Measurements from ENCODE around the gene INPP4A. TPM values are rescaled to one million over a fixed set of nuclear protein-coding genes. Genes with fewer than 3 reads are reported as not detected.

The INPP4A gene
- total RNA-seq, 4 donors from 2014 or later = 30.7 to 58.9 (median 39.4) TPM

DNA sequence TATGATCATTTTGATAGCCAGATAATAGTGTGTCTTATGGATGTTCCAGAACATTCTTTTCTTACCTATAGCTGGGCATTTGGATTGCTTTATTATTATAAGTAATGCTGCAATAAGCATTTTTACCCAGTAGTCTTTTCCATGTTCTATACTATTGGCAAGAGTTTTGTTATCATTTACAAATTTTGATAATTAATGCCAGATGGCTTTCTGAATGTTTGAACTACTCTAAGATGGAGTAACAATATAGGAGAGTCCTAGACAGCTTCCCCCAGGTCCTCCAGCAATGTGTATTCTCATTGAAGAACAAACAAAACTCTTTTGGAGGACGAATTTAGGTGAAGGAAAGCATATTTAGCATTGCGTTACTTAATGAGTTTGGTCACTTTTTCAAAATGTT lies 73.0 kb downstream of the INPP4A start:
- H3K4me1 ChIP-seq = peaks cover 30 to 75% (median 60%) of the 10 kb centered on the region in 4 donors
- no peak overlapping the region for H3K4me3 ChIP-seq
- no peak overlapping the region for H3K27ac ChIP-seq (replicated peaks in 1 of 4)
- DNase-seq (ENCODE audit: extremely low spot score) = no peak
- H3K9me3 ChIP-seq = no peaks in the 10 kb centered on the region
- WGBS = 93% methylated on average over 2 of the region's 2 CpGs
- peaks cover 3 to 22% (median 14%) of the 10 kb centered on the region in 4 donors for H3K36me3 ChIP-seq
- intact Hi-C loops (cut with DNase I) = loop anchor here (5.0 kb wide), 1 partner anchor 105 kb away; no protein-coding TSS in a partner anchor
- H3K27me3 ChIP-seq = no peaks in the 10 kb centered on the region
- TF ChIP-seq POLR2AphosphoS5 (IDR thresholded peaks at IDR 0.05) (no peak), EP300 (IDR thresholded peaks at IDR 0.05) (no peak), POLR2A (IDR thresholded peaks at IDR 0.05; ENCODE audit: low read depth) (no peak)
- TF ChIP-seq, protein P1, sequence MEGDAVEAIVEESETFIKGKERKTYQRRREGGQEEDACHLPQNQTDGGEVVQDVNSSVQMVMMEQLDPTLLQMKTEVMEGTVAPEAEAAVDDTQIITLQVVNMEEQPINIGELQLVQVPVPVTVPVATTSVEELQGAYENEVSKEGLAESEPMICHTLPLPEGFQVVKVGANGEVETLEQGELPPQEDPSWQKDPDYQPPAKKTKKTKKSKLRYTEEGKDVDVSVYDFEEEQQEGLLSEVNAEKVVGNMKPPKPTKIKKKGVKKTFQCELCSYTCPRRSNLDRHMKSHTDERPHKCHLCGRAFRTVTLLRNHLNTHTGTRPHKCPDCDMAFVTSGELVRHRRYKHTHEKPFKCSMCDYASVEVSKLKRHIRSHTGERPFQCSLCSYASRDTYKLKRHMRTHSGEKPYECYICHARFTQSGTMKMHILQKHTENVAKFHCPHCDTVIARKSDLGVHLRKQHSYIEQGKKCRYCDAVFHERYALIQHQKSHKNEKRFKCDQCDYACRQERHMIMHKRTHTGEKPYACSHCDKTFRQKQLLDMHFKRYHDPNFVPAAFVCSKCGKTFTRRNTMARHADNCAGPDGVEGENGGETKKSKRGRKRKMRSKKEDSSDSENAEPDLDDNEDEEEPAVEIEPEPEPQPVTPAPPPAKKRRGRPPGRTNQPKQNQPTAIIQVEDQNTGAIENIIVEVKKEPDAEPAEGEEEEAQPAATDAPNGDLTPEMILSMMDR (IDR thresholded peaks at IDR 0.05) = no peak

DNA sequence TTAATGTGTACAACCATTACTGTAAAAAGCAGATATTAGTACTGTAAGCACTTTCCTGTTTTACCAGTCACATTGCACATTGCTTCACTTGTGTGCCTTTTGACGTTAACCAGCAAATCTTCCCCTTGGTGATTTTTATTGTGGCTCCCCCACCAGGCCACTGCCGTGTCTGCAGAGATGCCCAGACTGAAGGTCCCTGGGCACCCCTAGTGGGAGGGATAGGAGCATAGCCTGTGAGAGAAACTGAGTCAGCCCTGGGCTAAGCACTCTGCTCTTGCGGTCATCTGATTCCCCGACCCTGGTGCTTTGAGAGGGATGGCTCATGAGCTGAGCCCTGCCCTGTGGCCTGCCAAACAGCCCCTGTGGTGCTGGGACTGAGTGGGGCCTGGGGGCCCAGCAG lies 73.4 kb downstream of the INPP4A start:
- H3K27ac ChIP-seq (replicated peaks in 1 of 4) = no peak overlapping the region
- TF ChIP-seq POLR2A (IDR thresholded peaks at IDR 0.05; ENCODE audit: low read depth) (no peak), EP300 (IDR thresholded peaks at IDR 0.05) (no peak), POLR2AphosphoS5 (IDR thresholded peaks at IDR 0.05) (peak in 1 of 2 donors; percentile 27)
- TF ChIP-seq, protein P1 (IDR thresholded peaks at IDR 0.05) = peak; percentile 22 to 54 (median 47)
- peaks cover 30 to 70% (median 60%) of the 10 kb centered on the region in 4 donors for H3K4me1 ChIP-seq
- 62% methylated on average over 4 of the region's 4 CpGs for WGBS
- intact Hi-C loops (cut with DNase I) = loop anchor here (5.0 kb wide), 1 partner anchor 106 kb away; no protein-coding TSS in a partner anchor
- no peaks in the 10 kb centered on the region for H3K9me3 ChIP-seq
- H3K27me3 ChIP-seq = no peaks in the 10 kb centered on the region
- peaks cover 3 to 22% (median 14%) of the 10 kb centered on the region in 4 donors for H3K36me3 ChIP-seq
- H3K4me3 ChIP-seq = no peak overlapping the region
- DNase-seq (ENCODE audit: extremely low spot score) = peak; percentile 89

DNA sequence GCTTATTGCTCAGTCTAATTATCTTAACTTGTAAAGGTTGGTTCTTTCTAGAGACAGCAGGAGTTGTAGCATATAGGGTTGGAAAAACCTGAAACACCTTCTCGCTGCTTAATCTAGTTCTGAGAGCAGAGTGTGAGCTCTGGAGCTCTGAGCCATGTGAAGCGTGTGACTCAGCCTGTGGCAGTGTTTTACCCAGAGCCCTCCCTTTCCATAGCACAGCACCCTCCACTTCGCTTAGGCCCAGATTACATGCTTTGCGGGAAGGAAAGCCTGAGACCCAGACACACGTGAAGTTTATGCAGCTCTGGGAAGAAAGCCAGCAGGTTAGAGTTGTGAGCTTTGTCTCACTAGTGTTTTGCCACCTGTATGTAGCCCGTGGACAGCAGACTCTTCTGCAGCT lies 74.5 kb downstream of the INPP4A start:
- DNase-seq (ENCODE audit: extremely low spot score) = peak; percentile 80
- intact Hi-C loops (cut with DNase I) = loop anchor here (5.0 kb wide), 1 partner anchor 107 kb away; no protein-coding TSS in a partner anchor
- Histone ChIP-seq H3K4me3 (no peak overlapping the region), H3K36me3 (peaks cover 3 to 22% (median 14%) of the 10 kb centered on the region in 4 donors), H3K4me1 (peaks cover 28 to 64% (median 59%) of the 10 kb centered on the region in 4 donors), H3K9me3 (no peaks in the 10 kb centered on the region), H3K27me3 (no peaks in the 10 kb centered on the region), H3K27ac (replicated peaks in 1 of 4) (peak overlapping the region in 2 of 4 donors; percentile 29 to 34)
- TF ChIP-seq POLR2AphosphoS5 (IDR thresholded peaks at IDR 0.05) = peak in 1 of 2 donors; percentile 33
- TF ChIP-seq, protein P1 (IDR thresholded peaks at IDR 0.05) = no peak
- 69% methylated on average over 6 of the region's 6 CpGs for WGBS

DNA sequence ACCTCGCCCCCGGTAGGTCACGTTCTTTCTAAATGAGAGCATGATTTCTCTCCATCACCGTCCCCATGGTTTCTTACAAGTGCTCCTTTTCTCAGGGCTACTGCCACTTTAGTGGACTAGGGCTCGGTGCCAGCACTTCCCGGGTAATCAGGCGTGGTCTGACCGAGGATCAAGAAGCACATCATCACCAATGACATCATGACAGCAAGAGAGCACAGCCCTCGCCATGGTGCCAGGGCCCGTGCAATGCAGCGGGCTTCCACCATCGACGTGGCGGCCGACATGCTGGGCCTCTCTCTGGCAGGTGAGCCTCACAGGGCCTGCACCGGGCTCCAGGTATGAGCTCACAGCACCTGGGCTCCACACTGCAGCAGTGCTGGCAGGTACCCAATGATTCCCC lies 75.2 kb downstream of the INPP4A start:
- DNase-seq (ENCODE audit: extremely low spot score) = peak; percentile 74
- Histone ChIP-seq H3K9me3 (no peaks in the 10 kb centered on the region), H3K27ac (replicated peaks in 1 of 4) (peak overlapping the region in 1 of 4 donors; percentile 34), H3K4me1 (peaks cover 21 to 64% (median 56%) of the 10 kb centered on the region in 4 donors), H3K27me3 (no peaks in the 10 kb centered on the region), H3K36me3 (peaks cover 3 to 22% (median 14%) of the 10 kb centered on the region in 4 donors), H3K4me3 (no peak overlapping the region)
- no peak for TF ChIP-seq POLR2AphosphoS5 (IDR thresholded peaks at IDR 0.05)
- TF ChIP-seq POLR2A (IDR thresholded peaks at IDR 0.05; ENCODE audit: low read depth) = no peak
- TF ChIP-seq EP300 (IDR thresholded peaks at IDR 0.05) = no peak
- TF ChIP-seq, protein P1 (IDR thresholded peaks at IDR 0.05) = no peak
- intact Hi-C loops (cut with DNase I) = loop anchor here (5.0 kb wide), 1 partner anchor 108 kb away; no protein-coding TSS in a partner anchor
- WGBS = 97% methylated on average over 15 of the region's 16 CpGs

DNA sequence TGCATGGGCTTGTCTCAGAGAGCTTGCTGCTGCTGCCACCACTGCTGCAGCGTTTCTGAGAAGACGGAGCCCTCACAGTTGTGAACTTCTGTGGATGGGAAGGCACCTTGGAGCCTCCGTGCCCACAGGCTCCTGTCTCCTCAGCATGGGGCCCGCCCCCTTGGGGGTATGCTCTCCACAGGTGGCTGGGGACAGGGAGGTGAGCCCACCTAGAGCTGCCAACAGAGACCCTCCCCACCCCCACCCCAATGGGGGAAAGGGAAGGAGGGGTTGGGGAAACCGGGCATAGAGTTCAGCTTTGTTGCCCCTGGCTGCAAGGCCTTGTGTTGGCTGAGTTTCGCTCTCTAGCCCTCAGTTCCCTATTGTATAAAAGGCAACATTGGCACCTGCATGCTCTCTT lies 76.1 kb downstream of the INPP4A start:
- Histone ChIP-seq H3K9me3 (no peaks in the 10 kb centered on the region), H3K4me1 (peaks cover 12 to 57% (median 47%) of the 10 kb centered on the region in 4 donors), H3K27me3 (no peaks in the 10 kb centered on the region), H3K4me3 (no peak overlapping the region), H3K27ac (replicated peaks in 1 of 4) (no peak overlapping the region), H3K36me3 (peaks cover 3 to 22% (median 14%) of the 10 kb centered on the region in 4 donors)
- peak; percentile 62 for DNase-seq (ENCODE audit: extremely low spot score)
- TF ChIP-seq POLR2A (IDR thresholded peaks at IDR 0.05; ENCODE audit: low read depth) = no peak
- TF ChIP-seq, protein P1 (IDR thresholded peaks at IDR 0.05) = no peak
- TF ChIP-seq POLR2AphosphoS5 (IDR thresholded peaks at IDR 0.05) = no peak
- TF ChIP-seq EP300 (IDR thresholded peaks at IDR 0.05) = no peak
- intact Hi-C loops (cut with DNase I) = no loop called here
- 92% methylated on average over 6 of the region's 6 CpGs for WGBS
